ENCODE measurements around the gene AP1M2.
A peak's percentile ranks its signal among the peaks of the same experiment; 100 is the strongest.

AP1M2 gene

GRCh38 chr19:10586396-10586795 lies 716 bp downstream of the AP1M2 start:
- no peak for TF ChIP-seq CTCF (IDR thresholded peaks at IDR 0.05; ENCODE audit: extremely low read depth, insufficient read depth, missing control alignments)
- in situ Hi-C loops (cut with MboI; ENCODE audit: low pct_unique_long_range_greater_than_20kb, low sequenced_read_pairs, unreplicated experiment), result no loop called here

DNA sequence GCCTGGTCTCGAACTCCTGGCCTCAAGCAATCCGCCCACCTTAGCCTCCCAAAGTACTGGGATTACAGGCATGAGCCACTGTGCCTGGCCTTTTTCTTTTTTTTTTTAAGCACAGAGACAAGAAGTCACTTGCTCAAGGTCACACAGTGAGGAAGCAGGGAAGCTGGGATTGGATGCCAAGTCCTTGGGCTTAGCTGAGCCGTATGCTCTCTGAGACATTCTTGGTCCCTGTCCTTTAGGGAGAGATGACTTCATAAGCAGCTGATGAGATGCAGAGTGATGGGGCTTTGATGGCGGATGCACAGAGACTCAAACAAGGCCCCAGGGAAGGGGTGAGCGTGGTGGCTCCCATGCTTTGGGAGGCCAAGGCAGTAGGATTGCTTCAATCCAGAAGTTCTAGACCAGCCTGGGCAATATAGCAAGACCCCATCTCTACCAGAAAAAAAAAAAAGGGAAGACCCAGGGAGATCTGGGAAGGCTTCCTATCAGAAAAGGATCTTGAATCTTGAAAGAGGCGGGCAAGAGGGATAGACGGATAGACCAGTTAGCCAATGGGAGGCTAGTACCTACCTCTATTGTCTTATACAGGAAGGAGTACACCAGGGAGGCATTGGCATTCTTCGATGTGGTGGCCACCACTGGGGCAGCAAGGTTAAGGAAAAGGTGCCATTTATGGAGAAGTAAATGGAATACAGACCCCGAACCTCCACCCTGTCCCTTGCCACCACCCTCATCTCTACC lies 3.9 kb downstream of the AP1M2 start:
- in situ Hi-C loops (cut with MboI; ENCODE audit: low pct_unique_long_range_greater_than_20kb, low sequenced_read_pairs, unreplicated experiment), result loop anchor here (5.0 kb wide), 1 partner anchor 59 kb away; no protein-coding TSS in a partner anchor
- TF ChIP-seq CTCF (IDR thresholded peaks at IDR 0.05; ENCODE audit: extremely low read depth, insufficient read depth, missing control alignments), result no peak
- no peak for DNase-seq (ENCODE audit: low spot score)

More at GRCh38 chr19:10586396-10586795, 716 bp downstream of the AP1M2 start:
- DNase-seq (ENCODE audit: low spot score), result no peak

GRCh38 chr19:10582091-10582490 lies 5.0 kb downstream of the AP1M2 start:
- TF ChIP-seq CTCF (IDR thresholded peaks at IDR 0.05; ENCODE audit: extremely low read depth, insufficient read depth, missing control alignments), result no peak
- no peak for DNase-seq (ENCODE audit: low spot score)
- in situ Hi-C loops (cut with MboI; ENCODE audit: low pct_unique_long_range_greater_than_20kb, low sequenced_read_pairs, unreplicated experiment), result loop anchor here (5.0 kb wide), 1 partner anchor 60 kb away; no protein-coding TSS in a partner anchor

DNA sequence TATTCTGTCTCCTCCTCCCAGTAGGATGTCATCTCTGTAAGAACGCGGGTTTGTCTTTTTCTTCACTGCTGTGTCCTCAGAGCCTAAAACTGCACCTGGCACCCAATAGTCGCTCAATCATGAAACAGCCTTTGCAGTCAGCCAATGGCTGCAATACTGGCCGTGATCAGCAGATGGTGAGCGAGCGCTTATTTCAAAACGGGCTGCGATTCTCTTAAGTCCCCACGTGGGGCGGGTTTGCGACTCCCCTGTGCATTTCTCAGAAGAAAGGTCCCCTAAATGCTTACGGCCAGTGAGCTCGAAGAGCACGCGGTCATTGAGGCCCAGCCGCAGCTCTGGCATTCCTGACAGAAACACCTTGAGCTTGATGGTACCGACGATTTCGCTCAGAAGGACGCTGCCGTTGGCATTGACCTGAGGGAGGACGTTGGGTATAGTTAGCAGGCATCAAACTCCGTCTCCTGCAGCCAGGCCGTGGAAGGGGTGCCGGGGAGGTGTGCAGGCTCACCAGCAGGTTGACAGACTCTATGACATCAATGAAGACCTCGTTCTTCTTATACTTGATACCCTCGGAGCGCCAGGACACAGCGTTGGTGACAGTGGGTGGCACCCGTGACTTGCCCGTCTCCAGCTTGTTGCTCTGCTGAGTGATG lies 6.0 kb downstream of the AP1M2 start:
- in situ Hi-C loops (cut with MboI; ENCODE audit: low pct_unique_long_range_greater_than_20kb, low sequenced_read_pairs, unreplicated experiment), result loop anchor here (5.0 kb wide), 1 partner anchor 61 kb away; no protein-coding TSS in a partner anchor
- DNase-seq (ENCODE audit: low spot score), result peak; percentile 82
- peak; percentile 99 for TF ChIP-seq CTCF (IDR thresholded peaks at IDR 0.05; ENCODE audit: extremely low read depth, insufficient read depth, missing control alignments)

- TF ChIP-seq CTCF (IDR thresholded peaks at IDR 0.05; ENCODE audit: extremely low read depth, insufficient read depth, missing control alignments), result no peak
- in situ Hi-C loops (cut with MboI; ENCODE audit: low pct_unique_long_range_greater_than_20kb, low sequenced_read_pairs, unreplicated experiment), result no loop called here
Measured at GRCh38 chr19:10577951-10578350, 9.2 kb downstream of the AP1M2 start.

GRCh38 chr19:10575011-10575716 lies 11.9 kb downstream of the AP1M2 start:
- in situ Hi-C loops (cut with MboI; ENCODE audit: low pct_unique_long_range_greater_than_20kb, low sequenced_read_pairs, unreplicated experiment), result no loop called here
- DNase-seq (ENCODE audit: low spot score), result no peak
- TF ChIP-seq CTCF (IDR thresholded peaks at IDR 0.05; ENCODE audit: extremely low read depth, insufficient read depth, missing control alignments), result no peak

More at GRCh38 chr19:10577951-10578350, 9.2 kb downstream of the AP1M2 start:
- DNase-seq (ENCODE audit: low spot score), result no peak

All from GM13977 (cell line).